SKM-1 treated with dmso at 0.1 percent for 144 hours (cell line): Measurements from ENCODE around the gene KREMEN1.
"Not testable (repeated sequence)": the region's sequence is repeated elsewhere in the genome, so short reads cannot be mapped to it uniquely, and the experiment has no call there.

ENCODE experiments used
- DNase-seq: peaks from one replicate; lab custom pipeline; 2025; ENCODE audit not compliant: unreplicated experiment; lab: John Stamatoyannopoulos, UW

KREMEN1 gene, protein sequence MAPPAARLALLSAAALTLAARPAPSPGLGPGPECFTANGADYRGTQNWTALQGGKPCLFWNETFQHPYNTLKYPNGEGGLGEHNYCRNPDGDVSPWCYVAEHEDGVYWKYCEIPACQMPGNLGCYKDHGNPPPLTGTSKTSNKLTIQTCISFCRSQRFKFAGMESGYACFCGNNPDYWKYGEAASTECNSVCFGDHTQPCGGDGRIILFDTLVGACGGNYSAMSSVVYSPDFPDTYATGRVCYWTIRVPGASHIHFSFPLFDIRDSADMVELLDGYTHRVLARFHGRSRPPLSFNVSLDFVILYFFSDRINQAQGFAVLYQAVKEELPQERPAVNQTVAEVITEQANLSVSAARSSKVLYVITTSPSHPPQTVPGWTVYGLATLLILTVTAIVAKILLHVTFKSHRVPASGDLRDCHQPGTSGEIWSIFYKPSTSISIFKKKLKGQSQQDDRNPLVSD

DNA sequence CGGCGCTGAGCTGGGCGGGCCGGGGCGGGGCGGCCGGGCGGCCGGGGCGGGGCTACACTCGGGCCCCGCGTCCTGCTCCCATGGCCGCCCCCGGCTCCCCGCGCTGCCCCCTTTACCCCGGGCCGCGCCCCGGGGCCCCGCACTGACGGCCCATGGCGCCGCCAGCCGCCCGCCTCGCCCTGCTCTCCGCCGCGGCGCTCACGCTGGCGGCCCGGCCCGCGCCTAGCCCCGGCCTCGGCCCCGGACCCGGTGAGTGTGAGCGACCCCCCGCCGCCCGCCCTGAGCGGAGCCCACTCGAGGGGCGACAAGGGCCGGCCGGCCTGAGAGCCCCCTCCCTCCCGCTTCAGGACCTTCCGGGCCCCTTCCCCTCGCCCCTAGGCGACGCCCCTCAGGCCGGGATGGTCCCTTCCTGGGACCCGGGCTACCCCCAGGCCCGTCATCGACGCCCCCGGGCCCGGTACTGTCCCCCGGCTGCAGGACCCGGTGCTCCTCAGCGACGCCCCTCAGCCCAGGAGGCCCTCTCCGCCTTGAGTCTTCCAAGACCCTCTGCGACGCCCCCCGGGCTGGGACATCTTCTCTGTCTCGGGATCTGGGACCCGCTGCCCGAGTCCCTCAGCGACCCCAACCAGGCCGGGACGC is at the start of gene KREMEN1:
TSS of gene KREMEN1 (plus strand) at position 57 of the 639 bp plus-strand sequence. CDS start at position 153, 96 bp downstream.
- no peak for DNase-seq

- DNase-seq: no peak
Observed at GRCh38 chr22:29023172-29023796, 49.6 kb upstream of the KREMEN1 start.

- no peak for DNase-seq
Observed at GRCh38 chr22:29026579-29026978, 46.3 kb upstream of the KREMEN1 start.

- no peak for DNase-seq
Observed at GRCh38 chr22:29028468-29028867, 44.4 kb upstream of the KREMEN1 start.

- DNase-seq: no peak
Observed at GRCh38 chr22:29029202-29030000, 43.4 kb upstream of the KREMEN1 start.

GRCh38 chr22:29030016-29030617 is 42.7 kb upstream of the KREMEN1 start:
- DNase-seq: no peak

- no peak for DNase-seq
Observed at GRCh38 chr22:29030618-29031226, 42.1 kb upstream of the KREMEN1 start.

- no peak for DNase-seq
Observed at GRCh38 chr22:29031227-29032011, 41.4 kb upstream of the KREMEN1 start.

DNA sequence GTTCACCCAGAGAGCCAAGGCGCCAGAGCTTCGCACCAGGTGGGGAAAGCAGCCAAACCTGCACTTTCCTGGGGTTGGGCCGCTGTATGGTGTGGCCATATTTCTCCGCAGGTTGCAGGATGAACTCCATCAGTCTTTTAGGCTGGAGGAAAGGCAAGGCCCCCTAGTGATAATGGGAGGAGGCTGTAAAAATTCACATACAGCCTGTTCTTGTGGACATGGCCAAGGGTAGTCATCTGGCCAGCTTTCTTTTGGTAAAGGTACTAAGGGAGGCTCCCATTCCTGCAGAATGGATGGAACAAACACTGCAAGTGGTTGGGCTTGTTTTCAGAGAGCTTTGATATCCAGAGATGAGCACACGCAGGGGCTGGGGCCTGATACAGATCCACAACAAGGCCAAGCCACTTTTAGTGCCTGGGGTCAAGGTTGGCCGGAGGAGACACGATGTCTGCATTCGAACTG is 40.8 kb upstream of the KREMEN1 start:
- no peak for DNase-seq

DNA sequence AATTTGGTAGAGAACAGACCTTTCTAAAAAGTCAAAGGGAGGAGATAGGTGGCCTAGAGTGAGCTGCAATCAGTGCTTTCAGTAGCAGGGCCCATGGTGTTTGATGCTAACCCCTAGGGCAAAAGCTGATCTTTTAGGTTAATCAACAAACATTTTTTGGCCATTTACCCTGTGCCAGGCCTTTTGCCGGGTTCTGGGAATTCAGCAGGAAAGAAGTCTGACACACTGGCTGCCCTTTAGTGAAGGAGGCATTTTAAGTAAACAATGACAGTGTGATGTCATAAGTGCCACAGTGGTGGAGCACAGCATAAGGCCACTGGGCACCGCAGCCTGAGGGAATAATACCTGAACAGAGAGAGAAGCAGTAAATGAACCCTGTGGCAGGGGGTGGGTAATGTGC is 40.3 kb upstream of the KREMEN1 start:
- DNase-seq: no peak

- no peak for DNase-seq
Observed at GRCh38 chr22:29037340-29037932, 35.4 kb upstream of the KREMEN1 start.

DNA sequence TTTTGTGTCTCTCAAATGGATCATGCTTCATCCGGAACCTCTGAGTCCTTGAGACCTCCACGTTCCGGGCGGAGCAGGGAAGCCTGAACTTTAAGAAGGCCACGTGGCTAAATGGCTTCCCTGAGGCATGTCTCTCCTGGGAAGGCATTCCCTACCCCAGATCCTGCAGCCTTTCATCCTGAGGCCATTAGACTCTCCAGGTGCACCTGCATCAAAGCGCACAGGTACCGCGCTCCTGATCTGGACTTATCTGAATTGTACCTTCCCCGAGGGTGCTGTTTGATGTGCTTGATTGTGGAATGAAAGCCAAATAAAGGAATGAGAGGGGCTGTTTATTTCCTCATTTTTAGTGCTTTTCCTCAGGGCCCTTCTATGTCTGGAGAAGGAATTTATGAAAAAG is 33.7 kb upstream of the KREMEN1 start:
- no peak for DNase-seq

GRCh38 chr22:29039684-29040083 is 33.2 kb upstream of the KREMEN1 start:
- DNase-seq: not testable (repeated sequence)

GRCh38 chr22:29040385-29041275 is 32.2 kb upstream of the KREMEN1 start:
- peak; percentile 42 for DNase-seq

- no peak for DNase-seq
Observed at GRCh38 chr22:29041408-29041807, 31.4 kb upstream of the KREMEN1 start.

DNA sequence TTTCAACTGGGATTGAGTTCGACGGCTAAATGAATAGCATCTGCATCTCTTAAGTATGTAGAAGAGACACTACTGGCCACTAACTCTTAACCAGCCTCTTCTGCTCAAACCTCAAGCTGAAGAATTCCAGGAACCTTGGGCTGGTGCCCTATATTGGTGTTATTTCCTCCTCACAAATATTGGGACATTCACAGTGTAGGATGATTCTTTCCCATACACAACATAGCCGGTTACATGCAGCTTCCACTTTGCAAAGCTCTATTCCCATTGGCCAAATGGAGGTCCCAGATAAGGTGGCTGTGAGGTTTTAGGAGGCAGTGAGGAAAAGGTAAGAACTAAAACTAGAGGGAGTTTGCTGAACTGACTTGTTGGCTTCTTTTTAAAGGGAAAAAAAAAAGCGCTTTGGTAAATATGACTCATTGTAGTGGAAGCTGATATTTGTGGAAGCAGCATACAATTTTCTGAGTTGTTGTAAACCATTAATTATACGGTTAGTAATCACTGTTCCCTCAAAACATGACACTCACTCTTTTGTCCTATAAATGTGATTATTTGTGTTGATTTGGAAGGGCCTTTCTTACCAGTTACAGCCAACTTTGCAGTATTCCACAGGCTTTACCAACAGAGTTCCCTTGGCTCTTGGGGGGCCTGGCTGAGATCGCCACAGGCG is 28.8 kb upstream of the KREMEN1 start:
- no peak for DNase-seq

- no peak for DNase-seq
Observed at GRCh38 chr22:29044657-29045176, 28.1 kb upstream of the KREMEN1 start.
